CD4-positive, alpha-beta T cell treated with Interleukin-2 at 100 ng/mL for 4 hours (primary cell): ENCODE data around the gene ENG.
"Not testable (repeated sequence)": the region's sequence is repeated elsewhere in the genome, so short reads cannot be mapped to it uniquely, and the experiment has no call there.

Experiments
- DNase-seq: peaks from one replicate; pipeline ENCODE4 v3.0.0-alpha.2; 2020; ENCODE audit warnings: low spot score

Gene ENG

GRCh38 chr9:127854184-127854806 lies at the start of gene ENG:
TSS of gene ENG (minus strand) at chr9:127854658. CDS start at chr9:127854355, 303 bp downstream.
- no peak for DNase-seq

DNA sequence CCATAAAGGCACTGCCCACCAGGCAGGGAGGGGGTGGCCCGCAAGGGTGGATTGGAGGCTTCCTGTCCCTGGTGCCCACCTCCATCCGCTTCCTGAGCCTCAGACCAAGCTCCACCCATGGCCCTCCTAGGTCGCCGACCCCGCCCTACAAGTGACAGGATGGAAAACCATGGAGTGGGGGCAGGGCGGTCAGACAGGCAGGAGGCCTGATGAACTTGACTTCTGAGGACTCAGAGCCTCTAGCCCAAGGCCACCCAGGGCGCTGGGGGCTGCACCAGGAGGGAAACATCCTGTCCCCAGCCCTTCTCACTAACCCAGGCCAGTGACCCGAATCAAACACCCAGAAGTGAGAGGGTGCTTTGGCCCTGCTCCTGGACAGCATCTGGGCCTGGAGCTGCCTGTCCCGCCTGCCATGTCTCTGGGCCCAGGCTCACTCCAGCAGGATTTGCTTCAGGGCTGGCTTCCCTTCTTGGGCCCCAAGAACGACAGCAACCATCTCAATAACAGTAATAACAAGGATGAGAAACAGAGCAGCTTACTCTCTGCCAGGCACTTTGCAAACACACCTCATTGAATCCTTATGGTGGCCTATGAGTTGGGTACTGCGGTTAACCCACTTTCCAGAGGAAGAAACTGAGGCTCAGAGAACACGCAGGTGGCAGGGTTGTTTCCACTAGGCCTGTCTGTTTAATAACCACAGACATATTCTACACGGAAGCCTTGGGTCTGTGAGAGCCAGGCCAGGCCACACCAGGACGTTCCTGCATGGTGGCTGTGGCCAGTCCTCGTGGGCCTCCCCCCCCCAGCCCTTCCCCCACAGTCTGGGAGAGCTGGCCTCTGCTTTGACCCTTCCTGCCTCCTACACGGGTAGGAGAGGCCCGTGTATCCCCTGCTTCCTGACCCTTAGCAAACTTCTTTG lies 49.4 kb upstream of the ENG start:
- DNase-seq: peak; percentile 53

GRCh38 chr9:127899128-127899943 lies 44.9 kb upstream of the ENG start, which contains the start of gene ST6GALNAC6:
TSS of gene ST6GALNAC6 (minus strand) at chr9:127899603. CDS start at chr9:127897981, 1,622 bp downstream.
- peak; percentile 64 for DNase-seq

GRCh38 chr9:127898433-127899127 lies 44.1 kb upstream of the ENG start:
- no peak for DNase-seq

DNA sequence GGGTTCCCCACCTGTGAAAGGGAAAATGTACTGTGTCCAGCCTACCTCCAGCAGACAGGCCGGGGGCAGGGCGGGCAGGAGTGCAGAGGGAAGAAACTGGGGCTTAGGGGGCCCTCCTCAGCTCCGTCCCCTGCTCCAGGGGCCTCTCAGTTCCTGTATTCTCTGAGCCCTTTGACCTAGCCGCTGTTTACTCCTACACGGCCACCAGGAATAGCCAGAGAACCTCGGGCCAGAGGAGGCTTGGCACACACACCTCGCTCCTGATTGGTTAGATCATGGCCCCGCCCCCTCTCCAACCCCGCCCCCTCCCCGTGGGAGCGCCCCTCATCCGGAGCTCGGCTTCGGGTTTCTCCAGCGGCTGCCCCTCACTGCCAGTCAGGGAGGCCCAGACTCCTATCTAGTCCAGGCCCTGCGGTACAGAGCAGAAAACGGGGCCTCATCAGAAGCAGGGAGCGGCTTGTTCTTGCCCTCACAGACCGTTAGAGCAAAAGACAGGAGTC lies 42.8 kb upstream of the ENG start:
- DNase-seq: no peak

- DNase-seq: no peak
Observed at GRCh38 chr9:127896395-127897192, 42.1 kb upstream of the ENG start.

DNA sequence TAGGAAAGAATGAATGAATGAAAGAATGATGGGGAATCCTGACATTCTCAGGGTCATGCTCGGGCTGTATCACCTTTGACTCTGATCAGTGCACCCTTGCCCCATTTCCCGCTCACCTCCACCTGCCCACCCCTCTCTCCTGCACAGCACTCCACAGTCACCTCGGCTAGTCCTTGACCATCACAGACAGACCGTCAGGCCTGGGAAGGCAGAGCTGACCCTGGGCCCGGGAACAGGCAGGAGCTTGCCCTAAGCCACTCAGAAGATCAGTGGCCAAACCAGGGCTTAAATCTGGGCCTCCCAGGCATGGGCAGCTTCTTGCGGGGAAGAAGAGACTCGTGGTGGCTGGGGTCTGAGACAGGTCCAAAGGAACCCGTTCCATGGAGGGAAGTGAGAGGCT lies 41.4 kb upstream of the ENG start:
- no peak for DNase-seq

DNA sequence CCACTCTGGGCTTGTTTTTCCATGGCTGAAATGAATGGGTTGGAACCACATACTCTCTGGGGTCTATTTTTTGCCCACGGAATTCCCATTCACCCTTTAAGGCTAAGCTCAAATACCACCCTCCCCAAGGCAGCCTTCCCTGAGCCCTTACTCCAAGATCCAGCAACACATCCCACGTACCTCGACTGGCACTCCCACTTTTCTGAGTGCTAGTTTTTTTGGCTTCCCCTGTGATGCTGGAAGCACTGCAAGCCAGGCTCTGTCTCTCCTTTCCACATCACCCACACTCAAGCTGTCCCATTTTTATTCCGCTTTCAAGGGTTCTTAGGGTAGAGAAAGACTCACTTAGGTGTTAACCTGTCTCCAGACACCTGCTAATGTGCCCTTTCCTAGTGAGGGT lies 38.9 kb upstream of the ENG start:
- DNase-seq: no peak

DNA sequence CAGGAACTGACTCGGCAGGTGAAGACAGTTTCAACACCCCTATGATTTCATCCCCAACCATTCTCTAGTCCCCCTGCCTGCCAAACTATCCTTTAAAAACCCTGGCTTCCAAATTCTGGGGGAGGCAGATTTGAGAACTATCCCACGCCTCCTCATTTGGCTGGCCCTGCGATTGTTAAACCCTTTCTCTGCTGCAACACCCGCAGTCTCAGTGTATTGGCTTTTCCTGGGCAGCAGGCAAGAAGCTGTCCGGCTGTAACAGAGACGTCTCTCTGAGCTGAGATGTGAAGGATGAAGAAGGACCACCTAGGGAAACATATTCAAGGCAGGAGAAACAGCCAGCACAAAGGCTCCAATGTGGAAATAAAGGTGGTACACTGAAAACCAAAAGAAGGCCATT lies 38.4 kb upstream of the ENG start:
- DNase-seq: no peak

GRCh38 chr9:127890053-127890452 lies 35.6 kb upstream of the ENG start:
- DNase-seq: no peak

- DNase-seq: no peak
Observed at GRCh38 chr9:127887792-127888191, 33.3 kb upstream of the ENG start.

- DNase-seq: no peak
Observed at GRCh38 chr9:127886401-127886972, 32.0 kb upstream of the ENG start.

GRCh38 chr9:127885508-127886281 lies 31.2 kb upstream of the ENG start:
- DNase-seq: no peak

- DNase-seq: no peak
Observed at GRCh38 chr9:127884976-127885490, 30.6 kb upstream of the ENG start.

DNA sequence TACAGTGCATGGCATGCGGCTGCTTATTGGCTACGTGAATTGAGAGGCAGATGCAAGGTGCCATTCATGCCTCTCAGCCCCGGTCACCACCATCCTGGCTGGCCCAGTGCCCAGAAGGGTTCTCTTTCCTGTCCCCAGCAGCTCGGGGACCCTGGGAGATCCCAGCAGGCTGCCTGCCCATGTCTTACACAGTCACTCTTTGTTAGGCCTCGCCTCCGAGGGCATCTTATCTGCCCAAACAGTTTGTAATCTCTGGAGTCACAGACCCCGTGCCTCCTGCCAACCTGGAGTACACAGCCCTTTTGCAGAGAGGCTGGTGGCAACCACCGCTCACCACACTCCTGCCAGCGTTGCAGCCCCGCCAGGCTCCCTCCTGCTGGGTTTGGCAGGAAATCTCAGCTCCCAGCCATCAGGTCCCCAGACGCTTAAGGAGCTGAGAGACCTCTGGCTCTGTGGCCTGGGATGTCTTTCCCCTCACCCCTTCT lies 30.0 kb upstream of the ENG start:
- DNase-seq: no peak

- DNase-seq: no peak
Observed at GRCh38 chr9:127883959-127884358, 29.5 kb upstream of the ENG start.

GRCh38 chr9:127881715-127882114 lies 27.3 kb upstream of the ENG start:
- DNase-seq: not testable (repeated sequence)

GRCh38 chr9:127880143-127880542 lies 25.7 kb upstream of the ENG start:
- DNase-seq: no peak
